RKO (cell line): ENCODE results near the gene CSF3R.
A peak's percentile ranks its signal among the peaks of the same experiment; 100 is the strongest.
"Not testable (repeated sequence)": the region's sequence is repeated elsewhere in the genome, so short reads cannot be mapped to it uniquely, and the experiment has no call there.

Experiments
- DNase-seq: peaks from one replicate; pipeline ENCODE4 v3.0.0-alpha.2; 2016; ENCODE audit warnings: low spot score

Gene CSF3R

DNA sequence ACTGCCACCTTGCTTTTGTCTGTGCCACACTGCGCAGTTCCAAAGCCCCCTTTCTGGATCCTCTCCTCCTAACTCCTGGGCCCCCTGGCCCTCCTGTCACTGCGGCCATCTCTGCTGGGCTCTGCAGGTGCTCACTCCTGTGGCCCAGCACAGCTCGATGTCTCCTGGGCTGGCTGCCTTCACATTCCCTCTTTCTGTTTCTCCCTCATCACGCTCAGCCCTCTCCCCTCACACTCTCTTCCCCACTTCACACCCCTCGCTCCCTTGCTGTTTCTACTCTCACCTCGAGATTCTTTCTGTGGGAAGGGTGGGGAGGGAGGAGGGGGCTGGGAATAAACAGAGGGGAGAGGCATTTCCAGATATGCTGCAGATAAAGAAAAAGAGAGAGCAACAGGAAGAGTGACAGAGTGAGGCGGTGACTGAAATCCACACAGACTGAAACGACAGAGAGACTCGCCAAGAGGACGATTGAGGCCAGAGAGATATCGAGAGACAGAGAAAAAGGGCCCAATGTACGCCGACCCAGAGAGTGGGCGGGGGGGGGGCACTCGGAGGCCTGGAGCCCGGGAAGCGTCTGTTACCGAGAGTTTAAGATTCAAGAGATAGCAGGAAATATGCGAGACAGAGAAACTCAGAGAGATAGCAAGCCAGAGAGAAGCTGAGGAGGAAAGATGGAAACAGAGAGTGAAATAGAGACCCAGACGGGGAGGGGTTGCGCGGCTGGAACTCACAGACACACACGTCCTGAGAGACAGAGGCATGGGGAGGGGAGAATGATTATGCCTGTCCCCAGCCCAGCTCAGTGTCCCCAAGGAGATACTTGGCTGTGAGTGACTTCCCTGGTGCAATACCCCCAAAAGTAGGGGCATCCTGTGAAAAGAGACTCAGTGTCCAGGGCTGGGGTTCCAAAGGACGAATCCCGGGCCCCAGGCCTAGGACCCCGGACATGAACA is 666 bp downstream of the CSF3R start:
- DNase-seq: no peak

- DNase-seq: no peak
Observed at GRCh38 chr1:36481091-36481490, 1.6 kb downstream of the CSF3R start.

- DNase-seq: no peak
Observed at GRCh38 chr1:36480161-36480560, 2.6 kb downstream of the CSF3R start.

GRCh38 chr1:36479505-36480051 is 3.1 kb downstream of the CSF3R start:
- no peak for DNase-seq

GRCh38 chr1:36477615-36478014 is 5.1 kb downstream of the CSF3R start:
- DNase-seq: not testable (repeated sequence)

GRCh38 chr1:36476945-36477344 is 5.8 kb downstream of the CSF3R start:
- no peak for DNase-seq

DNA sequence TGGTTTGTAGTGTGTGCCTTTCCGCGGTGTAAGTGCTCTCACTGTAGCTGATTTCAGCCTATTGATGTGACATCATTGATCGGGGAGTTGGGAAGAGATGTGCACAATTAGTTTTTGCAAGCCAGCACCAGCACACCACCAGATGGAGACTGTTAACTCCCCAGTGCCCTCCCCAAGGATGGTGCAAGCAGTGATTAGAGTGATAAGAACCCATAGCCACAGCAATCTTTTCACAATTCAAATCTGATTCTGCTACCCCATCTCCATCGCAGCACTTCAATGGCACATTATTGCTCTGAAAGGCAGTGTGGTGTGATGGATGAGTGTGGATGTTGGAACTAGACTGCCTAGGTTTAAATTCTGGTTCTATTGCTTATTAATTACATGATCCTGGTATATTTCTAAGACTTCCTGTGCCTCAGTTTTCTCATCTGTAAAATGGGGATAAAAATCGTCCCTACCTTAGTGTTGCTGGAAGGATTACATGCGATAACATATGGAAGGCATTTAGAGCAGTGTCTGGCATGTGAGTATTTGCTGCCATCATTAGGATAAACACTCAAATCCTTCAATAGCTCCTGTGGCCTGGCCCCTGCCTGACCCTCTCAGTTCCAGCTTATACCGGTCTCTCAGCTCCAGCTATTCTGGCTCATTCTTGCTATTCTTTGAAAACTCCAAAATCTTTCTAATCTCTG is 6.7 kb downstream of the CSF3R start:
- no peak for DNase-seq

- no peak for DNase-seq
Observed at GRCh38 chr1:36475341-36475740, 7.4 kb downstream of the CSF3R start.

DNA sequence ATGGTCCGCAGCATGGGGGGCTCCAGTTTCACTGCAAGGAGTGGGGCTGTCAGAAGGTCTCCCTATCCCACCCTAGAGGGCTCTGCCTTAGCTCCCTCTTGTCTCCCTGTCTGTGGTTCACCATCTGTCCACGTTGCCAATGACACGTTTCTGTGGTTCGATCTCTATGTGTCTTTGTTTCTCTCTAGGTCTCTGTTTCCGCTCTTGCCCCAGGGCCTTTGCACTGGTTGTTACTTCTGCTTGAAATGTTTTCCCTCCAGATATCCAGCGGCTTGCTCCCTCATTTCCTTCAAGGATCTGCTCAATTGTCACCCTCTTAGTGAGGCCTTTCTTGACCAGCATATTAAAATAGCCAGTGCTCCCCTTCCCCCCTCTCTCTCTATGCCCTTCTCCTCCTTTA is 10.1 kb downstream of the CSF3R start:
- no peak for DNase-seq

- DNase-seq: no peak
Observed at GRCh38 chr1:36471830-36472641, 10.7 kb downstream of the CSF3R start.

GRCh38 chr1:36469163-36469562 is 13.6 kb downstream of the CSF3R start:
- no peak for DNase-seq

GRCh38 chr1:36467700-36468455 is 14.8 kb downstream of the CSF3R start:
- no peak for DNase-seq

GRCh38 chr1:36467027-36467410 is 15.7 kb downstream of the CSF3R start:
- no peak for DNase-seq

- DNase-seq: no peak
Observed at GRCh38 chr1:36466370-36467026, 16.2 kb downstream of the CSF3R start.

DNA sequence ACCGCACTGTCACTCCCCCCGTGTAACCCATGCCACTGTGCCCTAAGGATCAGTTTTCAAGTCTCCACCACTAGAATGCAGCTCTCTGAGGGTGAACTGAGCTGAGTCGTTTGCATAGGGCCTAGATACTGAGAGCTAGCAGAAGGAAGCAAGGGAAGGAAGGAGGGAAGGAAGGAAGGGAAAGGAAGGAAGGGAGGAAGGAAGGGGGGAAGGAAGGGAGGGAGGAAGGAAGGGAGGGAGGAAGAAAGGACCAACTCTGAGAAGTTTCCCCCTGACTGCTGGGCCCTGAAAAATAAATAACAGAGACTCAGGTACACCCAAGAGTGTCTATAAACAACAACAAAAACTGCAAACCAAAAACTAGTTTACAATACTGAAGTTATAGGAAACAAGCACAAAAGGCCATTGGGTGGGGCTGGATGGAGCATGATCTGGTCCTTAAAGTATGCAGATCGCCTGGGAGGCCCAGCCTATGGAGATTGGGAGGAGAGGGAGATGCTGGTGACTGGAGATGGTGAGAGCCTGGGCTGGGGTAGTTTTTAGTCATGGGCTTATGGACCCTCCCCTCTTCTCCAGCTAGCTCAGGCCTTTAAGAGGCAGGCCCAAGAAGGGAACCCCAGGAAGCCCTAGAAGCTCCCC is 16.9 kb downstream of the CSF3R start:
- DNase-seq: no peak

GRCh38 chr1:36464605-36465393 is 17.9 kb downstream of the CSF3R start:
- DNase-seq: no peak

DNA sequence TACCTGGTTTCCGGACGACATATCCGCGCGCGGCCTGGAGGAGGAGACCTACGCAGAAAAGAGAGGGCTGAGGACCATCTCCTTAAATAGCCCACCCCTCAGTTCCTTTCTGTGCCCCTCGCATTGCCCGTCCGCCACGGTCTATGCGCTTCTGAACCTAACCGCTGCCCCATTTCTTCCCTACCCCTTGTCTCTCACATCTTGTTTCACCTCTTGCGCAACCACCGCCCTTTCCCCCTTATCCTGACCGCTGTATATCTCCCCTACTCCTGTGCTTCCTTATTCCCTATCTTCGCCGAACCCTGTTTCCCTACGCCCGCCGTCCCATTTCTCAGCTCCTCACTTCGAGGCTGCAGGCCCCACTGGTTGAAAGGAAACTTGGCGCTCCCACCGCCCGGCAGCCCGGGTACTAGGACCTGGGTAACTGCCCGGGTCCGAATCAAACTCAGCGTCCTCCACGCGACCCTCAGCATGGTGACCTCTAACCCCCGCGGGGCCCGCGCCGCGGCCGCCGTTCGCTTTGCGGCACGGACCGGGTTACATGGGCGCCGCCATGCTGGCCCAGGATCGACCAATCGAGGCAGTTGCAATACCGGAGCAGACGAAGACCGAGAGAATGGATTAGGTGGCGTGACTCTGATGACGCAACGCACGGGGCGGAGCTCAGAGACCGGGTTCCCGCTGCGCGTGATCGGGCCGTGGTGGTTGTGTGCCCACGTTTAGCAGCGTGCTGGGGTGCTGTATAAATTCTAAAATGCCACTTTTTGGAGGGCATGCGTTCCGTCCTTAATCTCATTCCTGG is 18.7 kb downstream of the CSF3R start, which contains the start of gene MRPS15:
Gene MRPS15, minus strand, starts transcription at position 582 of the 802 bp plus-strand sequence. Its CDS starts 109 bp downstream, at position 473.
- DNase-seq: peak; percentile 96

DNA sequence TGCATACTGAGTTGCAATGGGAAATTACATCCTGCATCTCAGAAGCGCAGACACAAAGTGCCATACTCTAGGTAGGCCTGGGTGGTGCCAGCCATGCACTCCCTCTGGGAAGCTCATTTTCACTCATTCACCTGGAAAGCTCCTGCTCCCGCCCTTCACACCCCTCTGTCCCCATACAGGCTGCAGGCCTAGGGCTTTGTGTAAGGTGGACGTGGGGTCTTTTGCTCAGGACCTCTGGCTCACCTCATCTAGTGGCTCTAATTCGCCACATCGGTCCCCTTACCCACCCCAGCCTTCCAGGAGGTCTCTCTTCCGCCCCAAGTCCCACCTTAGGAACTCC is 19.3 kb downstream of the CSF3R start:
- no peak for DNase-seq

- DNase-seq: no peak
Observed at GRCh38 chr1:36458910-36459309, 23.8 kb downstream of the CSF3R start.
